K562 (cell line): ENCODE measurements around the gene ABI2.

Experiments used
- ATF7 ChIP-seq: fragments of 450-650 bp; IDR thresholded peaks from 2 replicates; pipeline ENCODE4 v1.7.1; 2014; ENCODE audit warnings: mild to moderate bottlenecking, moderate library complexity
- CHD1 ChIP-seq: fragments of 200-600 bp; sonication (generic); IDR thresholded peaks from one replicate; pipeline ENCODE4 v1.6.1; 2012; ENCODE audit warnings: mild to moderate bottlenecking, moderate library complexity, low read length, inconsistent platforms
- CTCF ChIP-seq, 3 experiments: IDR thresholded peaks in 2 of 3; conservative IDR thresholded peaks in 1 of 3; 2 replicates each; pipeline ENCODE4 v1.5.1; 2011 to 2012; ENCODE audit warnings: low read length in 3 of 3, mild to moderate bottlenecking in 3 of 3, control low read depth in 2 of 3, improper control_type of control experiment in 1 of 3, inconsistent platforms in 1 of 3, low read depth in 1 of 3, mixed read lengths in 1 of 3, moderate library complexity in 1 of 3; ENCODE audit not compliant: insufficient read depth in 2 of 3
- GMEB1 ChIP-seq: fragments of 250-450 bp; sonication (Bioruptor Pico); IDR thresholded peaks from 2 replicates; pipeline ENCODE4 v1.4.0; 2020; ENCODE audit warnings: mild to moderate bottlenecking
- JUN ChIP-seq, 2 experiments: sonication (generic) in 1 of 2; formaldehyde crosslinking in 1 of 2; IDR thresholded peaks; 2 replicates each; pipeline versions ENCODE4 v1.6.1 to v1.8.0; 2012 to 2022; ENCODE audit warnings: borderline replicate concordance in 2 of 2, mild to moderate bottlenecking in 2 of 2, improper control_type of control experiment in 1 of 2, low read depth in 1 of 2, low read length in 1 of 2, missing genetic modification reagents in 1 of 2
- MLLT1 ChIP-seq, 2 experiments: fragments of 450-650 bp; IDR thresholded peaks; 2 replicates each; pipeline ENCODE4 v1.6.1; 2016
- MYC ChIP-seq, 2 experiments: fragments of 250-450 bp in 1 of 2; sonication (Bioruptor Pico) in 1 of 2; IDR thresholded peaks; 2 replicates each; pipeline versions ENCODE4 v1.5.1 to v1.6.1; 2012 to 2021; ENCODE audit warnings: low read depth in 2 of 2, borderline replicate concordance in 1 of 2, improper control_type of control experiment in 1 of 2, low read length in 1 of 2, mild to moderate bottlenecking in 1 of 2, moderate library complexity in 1 of 2
- NFIC ChIP-seq: fragments of 450-650 bp; IDR thresholded peaks from 2 replicates; pipeline ENCODE4 v1.6.1; 2017; ENCODE audit warnings: mild to moderate bottlenecking, inconsistent platforms
- POU5F1 ChIP-seq: fragments of 150-350 bp; IDR thresholded peaks from 2 replicates; pipeline ENCODE4 v1.6.1; 2014; ENCODE audit warnings: borderline replicate concordance, low read length, low read depth, mild to moderate bottlenecking; ENCODE audit not compliant: partially characterized antibody
- RCOR1 ChIP-seq, 2 experiments: IDR thresholded peaks; 2 replicates each; pipeline ENCODE4 v1.6.1; 2012; ENCODE audit warnings: low read depth in 2 of 2, low read length in 2 of 2, borderline replicate concordance in 1 of 2, improper control_type of control experiment in 1 of 2
- TSHZ1 ChIP-seq: fragments of 250-450 bp; sonication (Bioruptor Pico); IDR thresholded peaks from 2 replicates; pipeline ENCODE4 v1.4.0; 2020; ENCODE audit warnings: mild to moderate bottlenecking, moderate library complexity
- ZFP30 ChIP-seq: fragments of 250-450 bp; sonication (Bioruptor Pico); IDR thresholded peaks from 2 replicates; pipeline ENCODE4 v1.8.0; 2022; ENCODE audit warnings: moderate library complexity, mild to moderate bottlenecking, inconsistent platforms, borderline replicate concordance
- ZFP36 ChIP-seq: fragments of 150-350 bp; IDR thresholded peaks from 2 replicates; pipeline ENCODE4 v1.6.1; 2018; ENCODE audit warnings: low read length, low read depth; ENCODE audit not compliant: partially characterized antibody
- ZNF347 ChIP-seq: fragments of 450-650 bp; formaldehyde crosslinking; IDR thresholded peaks from 2 replicates; pipeline ENCODE4 v1.4.0; 2020; ENCODE audit warnings: low read depth, mild to moderate bottlenecking, moderate library complexity

- TF ChIP-seq JUN (IDR thresholded peaks at IDR 0.05; ENCODE audit: borderline replicate concordance, low read depth, low read length) (no peak), JUN (CRISPR knock-in tag; IDR thresholded peaks at IDR 0.05; ENCODE audit: borderline replicate concordance) (no peak), NFIC (no peak), ZFP36 (no peak), ZNF347 (CRISPR knock-in tag) (no peak), CTCF (IDR thresholded peaks at IDR 0.05 in 2 of 3, conservative IDR thresholded peaks at IDR 0.05 in 1 of 3; ENCODE audit: insufficient read depth in 2 of 3, low read depth in 1 of 3, low read length in 3 of 3) (no peak), TSHZ1 (CRISPR knock-in tag) (no peak), ZFP30 (CRISPR knock-in tag) (no peak), MLLT1 (IDR thresholded peaks at IDR 0.05) (no peak), ATF7 (no peak), MYC (IDR thresholded peaks at IDR 0.05; ENCODE audit: low read depth, low read length) (no peak), MYC (CRISPR knock-in tag; IDR thresholded peaks at IDR 0.05; ENCODE audit: borderline replicate concordance, low read depth) (no peak), CHD1 (no peak), GMEB1 (CRISPR knock-in tag) (no peak), POU5F1 (no peak), RCOR1 (IDR thresholded peaks at IDR 0.05; ENCODE audit: borderline replicate concordance in 1 of 2, low read depth in 2 of 2, low read length in 2 of 2) (no peak)
Observed at GRCh38 chr2:203346612-203347011, 18.4 kb downstream of the ABI2 start.
